Stimulated activated CD4-positive, alpha-beta T cell treated with anti-CD3 and anti-CD28 coated beads, Interleukin-12 subunit alpha, Interleukin-12 subunit beta, amount 100 ng/mL, for 24 hours (primary cell): ENCODE data around the gene BNIPL.

Experiments
- DNase-seq, 2 experiments: peaks; one replicate each; pipeline ENCODE4 v3.0.0-alpha.2; 2020; ENCODE audit warnings: low read depth in 2 of 2

Gene BNIPL

DNA sequence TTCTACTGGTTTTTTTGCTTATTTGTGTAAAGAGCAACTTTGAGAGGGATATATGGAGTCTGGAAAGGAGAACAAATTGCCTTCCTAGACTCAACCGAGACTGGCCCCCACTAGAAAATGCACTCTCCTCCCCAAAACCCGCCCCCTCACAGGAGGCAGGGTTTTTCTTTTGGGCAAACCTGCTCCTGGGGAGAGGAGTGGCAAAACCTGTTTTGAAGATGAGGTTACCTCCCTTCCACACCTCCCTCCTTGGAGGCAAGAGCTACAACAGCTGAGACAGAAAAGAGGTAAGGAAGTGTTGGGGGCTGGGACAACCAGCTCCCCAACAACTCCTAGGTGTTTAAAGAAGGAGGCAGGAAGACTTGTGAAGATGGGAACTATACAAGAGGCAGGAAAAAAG lies at the start of gene BNIPL:
BNIPL (plus strand) TSS at position 231 of the 400 bp plus-strand sequence; CDS start at position 371, 140 bp downstream.
- DNase-seq: no peak

GRCh38 chr1:150987924-150988323 lies 48.5 kb upstream of the BNIPL start:
- DNase-seq: no peak

GRCh38 chr1:150992626-150993025 lies 43.8 kb upstream of the BNIPL start:
- DNase-seq: no peak

- DNase-seq: no peak
These were observed 42.1 kb upstream of the BNIPL start for GRCh38 chr1:150994248-150994647.

DNA sequence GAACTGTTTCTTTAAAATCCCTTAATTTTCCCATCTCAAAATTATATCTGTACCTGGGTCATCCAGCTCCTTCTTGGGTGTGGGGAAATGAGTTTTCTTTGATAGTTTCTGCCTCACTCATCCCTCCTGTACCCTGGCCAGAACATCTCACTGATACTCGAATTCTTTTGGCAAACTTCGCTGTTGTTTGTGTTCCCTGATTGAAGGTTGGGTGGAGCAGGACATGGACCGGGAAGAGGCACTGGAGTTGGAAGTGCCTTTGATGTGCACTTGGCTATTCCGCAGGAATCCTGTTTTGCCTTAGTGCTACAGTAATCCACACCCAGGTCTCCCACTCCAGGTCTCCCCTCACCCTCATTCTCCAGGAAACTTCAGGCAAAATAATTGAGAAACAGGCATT lies 40.9 kb upstream of the BNIPL start:
- no peak for DNase-seq

GRCh38 chr1:150995896-150996295 lies 40.5 kb upstream of the BNIPL start:
- DNase-seq: no peak

GRCh38 chr1:150997126-150997872 lies 39.1 kb upstream of the BNIPL start:
- no peak for DNase-seq

- no peak for DNase-seq
These were observed 38.4 kb upstream of the BNIPL start for GRCh38 chr1:150997949-150998348.

GRCh38 chr1:150999051-150999674 lies 37.2 kb upstream of the BNIPL start:
- DNase-seq: no peak

DNA sequence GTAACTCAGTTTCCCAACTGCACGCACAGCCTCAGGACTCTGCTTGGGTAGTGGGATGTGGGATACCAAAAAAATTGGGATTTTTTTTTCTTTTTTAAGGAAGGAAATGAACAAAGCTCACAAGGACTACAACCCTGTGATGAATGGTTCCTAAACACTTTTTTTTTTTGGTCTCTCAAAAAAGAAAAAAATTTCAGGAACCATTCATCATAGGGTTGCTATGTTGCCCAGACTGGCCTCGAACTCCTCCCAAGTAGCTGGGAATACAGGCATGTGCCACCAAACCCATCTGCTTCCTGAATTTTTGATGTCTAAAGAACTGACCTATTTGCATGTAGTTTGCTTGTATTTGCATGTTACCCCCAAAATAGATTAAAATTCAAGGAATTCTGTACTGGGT lies 36.5 kb upstream of the BNIPL start:
- no peak for DNase-seq

GRCh38 chr1:151000408-151000807 lies 36.0 kb upstream of the BNIPL start:
- DNase-seq: no peak

DNA sequence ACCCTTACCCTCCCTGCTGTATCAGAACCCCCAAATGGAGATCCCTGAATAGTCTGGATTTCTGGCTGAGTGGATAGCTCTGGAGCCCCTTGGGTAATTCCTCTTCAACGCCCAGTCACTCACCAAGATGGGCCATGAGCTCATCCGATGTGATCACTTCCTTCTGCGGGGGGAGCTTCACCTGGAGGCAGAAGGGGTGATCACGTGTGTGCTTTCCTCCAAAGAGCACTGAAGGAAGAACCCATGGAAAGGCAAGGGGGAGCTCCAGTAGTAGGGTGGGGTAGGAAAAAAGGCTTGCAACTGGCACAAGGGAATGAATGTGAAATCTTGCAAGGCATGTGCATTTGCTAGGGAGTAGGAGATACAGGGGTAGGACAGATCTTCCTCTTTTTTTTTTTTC lies 34.8 kb upstream of the BNIPL start:
- no peak for DNase-seq

DNA sequence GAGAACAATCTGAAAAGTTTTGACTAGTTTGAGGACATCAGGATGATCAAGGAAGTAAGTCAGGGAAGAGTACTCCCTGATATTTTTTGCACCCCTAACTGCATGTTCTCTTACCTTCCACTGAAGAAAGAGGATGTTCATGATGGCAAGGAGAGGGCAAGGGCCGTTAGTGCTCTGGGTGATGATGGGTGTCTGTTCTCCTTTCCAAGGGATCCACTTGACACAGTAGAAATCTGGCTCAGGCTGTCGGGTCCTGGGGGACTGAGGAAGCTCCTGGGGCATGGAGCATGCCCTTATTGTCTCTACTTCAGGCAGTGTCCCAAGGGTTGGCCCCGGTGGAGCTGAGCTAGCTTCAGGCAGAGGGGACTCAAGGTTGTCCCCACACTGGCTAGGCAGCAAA lies 34.3 kb upstream of the BNIPL start:
- no peak for DNase-seq

GRCh38 chr1:151002611-151003010 lies 33.8 kb upstream of the BNIPL start:
- DNase-seq: no peak

DNA sequence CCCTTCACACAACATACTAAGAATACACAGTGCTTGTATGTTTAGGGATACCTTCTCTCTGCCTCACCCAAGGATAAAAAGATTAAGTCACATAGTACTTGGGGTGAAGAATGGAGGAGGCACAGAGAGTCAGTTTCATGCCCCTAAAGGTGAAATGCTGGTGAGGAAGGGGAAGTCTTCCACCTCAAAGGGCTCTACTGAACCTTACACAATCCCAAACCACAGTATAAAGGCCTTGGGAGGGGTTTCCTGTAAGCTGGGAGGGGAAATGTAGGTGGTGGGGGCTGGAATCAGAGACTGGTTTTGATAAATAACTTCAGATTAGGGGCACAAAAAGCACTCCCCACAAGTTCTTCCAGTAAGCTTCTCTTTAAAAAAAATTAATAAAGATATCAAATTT lies 33.2 kb upstream of the BNIPL start:
- DNase-seq: no peak

- no peak for DNase-seq
These were observed 30.6 kb upstream of the BNIPL start for GRCh38 chr1:151005729-151006319.

GRCh38 chr1:151006327-151007052 lies 29.9 kb upstream of the BNIPL start, which contains the start of gene MINDY1:
Gene MINDY1, minus strand, starts transcription at chr1:151006902. Its CDS starts 4,285 bp downstream, at chr1:151002617.
- peak in 1 of 2 experiments; percentile 28 for DNase-seq

GRCh38 chr1:151007853-151008243 lies 28.5 kb upstream of the BNIPL start:
- no peak for DNase-seq

GRCh38 chr1:151008244-151009205 lies 27.9 kb upstream of the BNIPL start, which contains the start of gene PRUNE1:
Gene PRUNE1, plus strand, starts transcription at chr1:151008449. Its CDS starts 184 bp downstream, at chr1:151008633.
- DNase-seq: peak; percentile 91 to 96

DNA sequence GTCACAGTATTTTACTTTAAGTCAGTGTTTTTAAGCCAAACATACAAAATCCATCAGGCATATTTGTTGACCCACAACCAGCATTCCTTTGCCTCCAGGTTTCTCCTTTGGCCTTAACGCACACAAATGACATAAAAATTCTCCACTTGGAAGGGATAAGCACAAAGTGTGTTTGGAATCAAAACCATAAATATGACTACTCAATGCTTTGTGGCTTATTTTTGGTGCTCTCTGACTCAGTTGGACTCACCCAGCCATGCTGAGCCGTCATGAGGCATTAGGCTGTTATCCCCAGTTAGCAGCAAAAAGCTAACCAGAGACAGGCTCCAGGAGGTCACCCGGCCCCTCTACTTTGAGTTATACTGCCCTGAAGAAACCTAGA lies 27.2 kb upstream of the BNIPL start:
- DNase-seq: no peak
